ENCODE data around the gene GRIN2A.

The GRIN2A gene

GRCh38 chr16:10070591-10070990, 111.6 kb downstream of the GRIN2A start:
- Histone ChIP-seq H3K9me3 (ENCODE audit: control insufficient read depth, low read length) (no peaks in the 10 kb centered on the region), H3K4me3 (ENCODE audit: extremely low read depth, insufficient read depth, low read length, poor library complexity, severe bottlenecking) (no peak overlapping the region), H3K36me3 (ENCODE audit: control insufficient read depth, insufficient read depth, low read length) (no peaks in the 10 kb centered on the region), H3K27ac (ENCODE audit: low read depth, low read length, severe bottlenecking) (no peak overlapping the region), H3K4me1 (ENCODE audit: control insufficient read depth, insufficient read depth, low read length, poor library complexity, severe bottlenecking) (no peaks in the 10 kb centered on the region)
- WGBS, 2 experiments (ENCODE audit: insufficient coverage in 2 of 2): 92 to 98% methylated on average over 4 of the region's 4 CpGs

GRCh38 chr16:10069374-10069773, 112.9 kb downstream of the GRIN2A start:
- H3K27ac ChIP-seq (ENCODE audit: low read depth, low read length, severe bottlenecking): no peak overlapping the region
- no peak overlapping the region for H3K4me3 ChIP-seq (ENCODE audit: extremely low read depth, insufficient read depth, low read length, poor library complexity, severe bottlenecking)
- no peaks in the 10 kb centered on the region for H3K4me1 ChIP-seq (ENCODE audit: control insufficient read depth, insufficient read depth, low read length, poor library complexity, severe bottlenecking)
- no peaks in the 10 kb centered on the region for H3K9me3 ChIP-seq (ENCODE audit: control insufficient read depth, low read length)
- no peaks in the 10 kb centered on the region for H3K36me3 ChIP-seq (ENCODE audit: control insufficient read depth, insufficient read depth, low read length)
- WGBS, 2 experiments (ENCODE audit: insufficient coverage in 2 of 2): 88 to 89% methylated on average over 2 to 3 of the region's 3 CpGs

DNA sequence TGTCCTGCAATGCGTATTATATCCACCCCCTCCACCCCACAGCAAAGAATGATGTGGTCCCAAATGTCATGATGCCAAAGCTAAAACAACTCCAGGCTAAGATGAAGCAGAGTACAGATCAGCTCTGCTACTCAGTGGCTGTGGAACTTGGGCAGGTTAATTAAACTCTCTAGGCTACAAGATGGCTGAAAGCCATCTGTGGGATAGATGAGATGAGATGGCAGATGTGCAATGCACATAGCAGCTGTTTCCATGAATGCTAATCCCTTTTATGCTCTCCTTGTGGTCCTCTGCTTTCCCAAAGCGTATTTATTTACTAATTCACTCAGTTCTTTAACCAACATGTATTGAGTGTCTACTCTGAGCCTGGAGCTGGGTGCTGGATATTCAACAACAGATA, 114.4 kb downstream of the GRIN2A start:
- Histone ChIP-seq H3K9me3 (ENCODE audit: control insufficient read depth, low read length) (no peaks in the 10 kb centered on the region), H3K4me1 (ENCODE audit: control insufficient read depth, insufficient read depth, low read length, poor library complexity, severe bottlenecking) (no peaks in the 10 kb centered on the region), H3K36me3 (ENCODE audit: control insufficient read depth, insufficient read depth, low read length) (no peaks in the 10 kb centered on the region), H3K27ac (ENCODE audit: low read depth, low read length, severe bottlenecking) (no peak overlapping the region), H3K4me3 (ENCODE audit: extremely low read depth, insufficient read depth, low read length, poor library complexity, severe bottlenecking) (no peak overlapping the region)
- WGBS, 2 experiments (ENCODE audit: insufficient coverage in 2 of 2): 33% methylated on average over 1 of the region's 2 CpGs; no CpG with 5 or more reads in 1 of the 2 experiments

- WGBS, 2 experiments (ENCODE audit: insufficient coverage in 2 of 2): 81 to 82% methylated on average over 4 of the region's 4 CpGs
- no peaks in the 10 kb centered on the region for H3K36me3 ChIP-seq (ENCODE audit: control insufficient read depth, insufficient read depth, low read length)
- no peaks in the 10 kb centered on the region for H3K4me1 ChIP-seq (ENCODE audit: control insufficient read depth, insufficient read depth, low read length, poor library complexity, severe bottlenecking)
- no peak overlapping the region for H3K27ac ChIP-seq (ENCODE audit: low read depth, low read length, severe bottlenecking)
- H3K4me3 ChIP-seq (ENCODE audit: extremely low read depth, insufficient read depth, low read length, poor library complexity, severe bottlenecking): no peak overlapping the region
- no peaks in the 10 kb centered on the region for H3K9me3 ChIP-seq (ENCODE audit: control insufficient read depth, low read length)
Observed at GRCh38 chr16:10067406-10067805, 114.8 kb downstream of the GRIN2A start.

DNA sequence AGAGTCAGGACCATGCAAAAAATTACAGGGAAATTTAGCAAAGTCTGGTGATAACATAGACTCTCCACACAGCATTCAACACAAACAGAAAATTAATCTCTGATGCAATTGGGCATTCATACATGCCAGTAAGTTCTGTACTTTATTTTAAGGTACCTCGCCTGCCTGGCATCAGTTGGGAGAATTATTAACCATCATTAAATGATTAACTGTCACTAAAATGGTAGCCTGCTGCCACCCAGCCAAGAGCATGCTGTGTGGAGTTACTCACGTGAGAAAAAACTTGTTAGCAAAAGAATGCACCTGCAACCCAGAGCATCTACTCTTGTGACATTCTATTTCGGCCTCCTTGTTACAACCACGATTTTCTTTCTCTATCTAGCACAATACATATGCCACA, 117.2 kb downstream of the GRIN2A start:
- Histone ChIP-seq H3K9me3 (ENCODE audit: control insufficient read depth, low read length) (no peaks in the 10 kb centered on the region), H3K4me3 (ENCODE audit: extremely low read depth, insufficient read depth, low read length, poor library complexity, severe bottlenecking) (no peak overlapping the region), H3K36me3 (ENCODE audit: control insufficient read depth, insufficient read depth, low read length) (no peaks in the 10 kb centered on the region), H3K4me1 (ENCODE audit: control insufficient read depth, insufficient read depth, low read length, poor library complexity, severe bottlenecking) (no peaks in the 10 kb centered on the region), H3K27ac (ENCODE audit: low read depth, low read length, severe bottlenecking) (no peak overlapping the region)
- 60 to 78% methylated on average over 2 to 4 of the region's 4 CpGs for WGBS, 2 experiments (ENCODE audit: insufficient coverage in 2 of 2)

GRCh38 chr16:10048850-10049249, 133.4 kb downstream of the GRIN2A start:
- H3K4me1 ChIP-seq (ENCODE audit: control insufficient read depth, insufficient read depth, low read length, poor library complexity, severe bottlenecking): no peaks in the 10 kb centered on the region
- WGBS, 2 experiments (ENCODE audit: insufficient coverage in 2 of 2): 86% methylated on average over 1 of the region's 4 CpGs; no CpG with 5 or more reads in 1 of the 2 experiments
- no peak overlapping the region for H3K4me3 ChIP-seq (ENCODE audit: extremely low read depth, insufficient read depth, low read length, poor library complexity, severe bottlenecking)

GRCh38 chr16:10045947-10046346, 136.3 kb downstream of the GRIN2A start:
- H3K4me1 ChIP-seq (ENCODE audit: control insufficient read depth, insufficient read depth, low read length, poor library complexity, severe bottlenecking): no peaks in the 10 kb centered on the region
- no peak overlapping the region for H3K27ac ChIP-seq (ENCODE audit: low read depth, low read length, severe bottlenecking)
- no peak overlapping the region for H3K4me3 ChIP-seq (ENCODE audit: extremely low read depth, insufficient read depth, low read length, poor library complexity, severe bottlenecking)
- H3K9me3 ChIP-seq (ENCODE audit: control insufficient read depth, low read length): no peaks in the 10 kb centered on the region
- H3K36me3 ChIP-seq (ENCODE audit: control insufficient read depth, insufficient read depth, low read length): no peaks in the 10 kb centered on the region
- 90 to 100% methylated on average over 2 to 4 of the region's 4 CpGs for WGBS, 2 experiments (ENCODE audit: insufficient coverage in 2 of 2)

More at GRCh38 chr16:10048850-10049249, 133.4 kb downstream of the GRIN2A start:
- Histone ChIP-seq H3K9me3 (ENCODE audit: control insufficient read depth, low read length) (no peaks in the 10 kb centered on the region), H3K36me3 (ENCODE audit: control insufficient read depth, insufficient read depth, low read length) (no peaks in the 10 kb centered on the region), H3K27ac (ENCODE audit: low read depth, low read length, severe bottlenecking) (no peak overlapping the region)

- 86 to 91% methylated on average over 4 of the region's 5 CpGs for WGBS, 2 experiments (ENCODE audit: insufficient coverage in 2 of 2)
- Histone ChIP-seq H3K4me3 (ENCODE audit: extremely low read depth, insufficient read depth, low read length, poor library complexity, severe bottlenecking) (no peak overlapping the region), H3K4me1 (ENCODE audit: control insufficient read depth, insufficient read depth, low read length, poor library complexity, severe bottlenecking) (no peaks in the 10 kb centered on the region), H3K36me3 (ENCODE audit: control insufficient read depth, insufficient read depth, low read length) (no peaks in the 10 kb centered on the region), H3K27ac (ENCODE audit: low read depth, low read length, severe bottlenecking) (no peak overlapping the region), H3K9me3 (ENCODE audit: control insufficient read depth, low read length) (no peaks in the 10 kb centered on the region)
Observed at GRCh38 chr16:10045291-10045775, 136.9 kb downstream of the GRIN2A start.

- peaks cover 4% of the 10 kb centered on the region for H3K4me1 ChIP-seq (ENCODE audit: control insufficient read depth, insufficient read depth, low read length, poor library complexity, severe bottlenecking)
- H3K9me3 ChIP-seq (ENCODE audit: control insufficient read depth, low read length): no peaks in the 10 kb centered on the region
- no peak overlapping the region for H3K27ac ChIP-seq (ENCODE audit: low read depth, low read length, severe bottlenecking)
- no peak overlapping the region for H3K4me3 ChIP-seq (ENCODE audit: extremely low read depth, insufficient read depth, low read length, poor library complexity, severe bottlenecking)
- WGBS, 2 experiments (ENCODE audit: insufficient coverage in 2 of 2): 55 to 66% methylated on average over 16 of the region's 17 CpGs
- no peaks in the 10 kb centered on the region for H3K36me3 ChIP-seq (ENCODE audit: control insufficient read depth, insufficient read depth, low read length)
Observed at GRCh38 chr16:10040136-10041080, 141.8 kb downstream of the GRIN2A start.

GRCh38 chr16:10039220-10040096, 142.8 kb downstream of the GRIN2A start:
- WGBS, 2 experiments (ENCODE audit: insufficient coverage in 2 of 2): 8 to 9% methylated on average over 8 to 12 of the region's 28 CpGs
- H3K36me3 ChIP-seq (ENCODE audit: control insufficient read depth, insufficient read depth, low read length): no peaks in the 10 kb centered on the region
- peaks cover 4% of the 10 kb centered on the region for H3K4me1 ChIP-seq (ENCODE audit: control insufficient read depth, insufficient read depth, low read length, poor library complexity, severe bottlenecking)
- no peaks in the 10 kb centered on the region for H3K9me3 ChIP-seq (ENCODE audit: control insufficient read depth, low read length)
- peak overlapping the region; percentile 22 for H3K4me3 ChIP-seq (ENCODE audit: extremely low read depth, insufficient read depth, low read length, poor library complexity, severe bottlenecking)
- peak overlapping the region; percentile 47 for H3K27ac ChIP-seq (ENCODE audit: low read depth, low read length, severe bottlenecking)
